Measurements from ENCODE around the gene APOBEC3C.
"Not testable (repeated sequence)": the region's sequence is repeated elsewhere in the genome, so short reads cannot be mapped to it uniquely, and the experiment has no call there.

Gene APOBEC3C

DNA sequence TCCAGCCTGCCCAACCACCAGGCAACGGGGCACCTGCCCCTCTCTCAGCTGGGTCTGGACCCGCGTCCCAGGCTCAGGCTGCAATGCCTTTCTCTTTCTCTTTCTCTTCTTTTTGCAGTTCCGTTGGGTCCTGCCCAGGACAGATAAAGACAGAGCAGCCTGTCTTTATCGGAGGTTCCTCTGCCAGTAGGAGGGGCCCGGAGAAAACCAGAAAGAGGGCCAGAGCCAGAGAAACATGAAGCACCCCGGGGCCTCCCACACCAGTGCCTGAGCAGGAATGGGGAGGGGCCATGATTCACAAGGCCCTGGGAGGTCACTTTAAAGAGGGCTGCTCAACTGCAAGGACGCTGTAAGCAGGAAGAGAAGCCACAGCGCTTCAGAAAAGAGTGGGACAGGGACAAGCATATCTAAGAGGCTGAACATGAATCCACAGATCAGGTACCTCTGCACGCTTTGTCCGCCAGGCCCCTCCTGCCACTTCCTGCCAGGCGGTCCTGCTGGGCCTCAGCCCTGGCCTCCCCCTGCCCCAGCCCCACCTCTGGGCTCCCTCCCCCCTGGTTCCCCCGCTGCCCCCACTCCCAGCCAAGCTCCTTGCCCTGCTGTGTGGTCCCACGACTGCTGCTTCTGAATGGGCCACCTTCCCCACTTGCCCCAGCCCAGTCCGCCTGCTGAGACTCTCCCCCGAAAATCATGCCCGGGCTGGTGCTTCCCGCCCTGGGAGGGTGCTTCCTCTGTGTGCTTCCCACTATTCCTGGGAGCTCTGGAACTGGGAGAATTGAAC, at the start of gene APOBEC3C:
Gene APOBEC3C, plus strand, starts transcription at position 316 of the 781 bp plus-strand sequence. Its CDS starts 106 bp downstream, at position 422.
- DNase-seq: peak; percentile 71

DNA sequence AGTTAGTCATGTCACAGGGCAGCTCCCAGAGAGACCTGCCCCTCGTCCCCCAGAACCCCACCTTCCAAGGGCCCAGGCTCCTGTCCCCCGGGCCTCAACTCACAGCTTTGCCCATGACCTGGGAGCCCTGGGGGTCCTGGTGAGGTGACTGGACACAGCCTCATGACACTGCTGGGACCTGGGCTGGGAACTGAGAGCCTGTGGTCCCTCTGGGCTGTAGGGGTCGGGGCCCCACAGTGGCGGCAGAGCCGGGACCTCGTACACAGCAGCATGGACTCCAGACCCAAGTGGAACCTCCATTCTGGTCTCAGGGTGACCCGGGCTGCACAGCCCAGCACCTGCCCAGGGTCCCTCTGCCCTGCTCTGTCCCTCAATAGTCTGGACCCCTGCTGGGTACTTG, 49.8 kb upstream of the APOBEC3C start:
- no peak for DNase-seq

DNA sequence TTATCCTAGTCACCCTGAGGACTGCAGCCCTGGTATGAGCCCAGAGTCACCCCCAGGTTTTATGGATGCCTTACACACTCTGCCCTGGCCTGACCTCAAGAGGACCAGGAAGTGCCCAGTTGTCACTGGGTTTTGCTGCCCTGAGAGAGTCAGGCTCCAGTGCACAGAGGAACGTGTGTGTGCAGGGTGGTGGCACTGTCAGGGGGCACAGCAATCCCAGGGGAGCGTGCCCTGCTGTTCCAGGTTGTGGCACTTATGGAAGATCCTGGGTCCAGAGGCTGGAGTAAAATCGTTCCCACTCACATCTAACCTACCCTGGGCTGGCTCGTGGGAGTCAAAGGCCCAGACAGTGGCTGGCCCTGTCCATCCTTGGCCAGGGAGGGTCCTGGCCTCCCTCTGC, 49.1 kb upstream of the APOBEC3C start:
- no peak for DNase-seq

DNA sequence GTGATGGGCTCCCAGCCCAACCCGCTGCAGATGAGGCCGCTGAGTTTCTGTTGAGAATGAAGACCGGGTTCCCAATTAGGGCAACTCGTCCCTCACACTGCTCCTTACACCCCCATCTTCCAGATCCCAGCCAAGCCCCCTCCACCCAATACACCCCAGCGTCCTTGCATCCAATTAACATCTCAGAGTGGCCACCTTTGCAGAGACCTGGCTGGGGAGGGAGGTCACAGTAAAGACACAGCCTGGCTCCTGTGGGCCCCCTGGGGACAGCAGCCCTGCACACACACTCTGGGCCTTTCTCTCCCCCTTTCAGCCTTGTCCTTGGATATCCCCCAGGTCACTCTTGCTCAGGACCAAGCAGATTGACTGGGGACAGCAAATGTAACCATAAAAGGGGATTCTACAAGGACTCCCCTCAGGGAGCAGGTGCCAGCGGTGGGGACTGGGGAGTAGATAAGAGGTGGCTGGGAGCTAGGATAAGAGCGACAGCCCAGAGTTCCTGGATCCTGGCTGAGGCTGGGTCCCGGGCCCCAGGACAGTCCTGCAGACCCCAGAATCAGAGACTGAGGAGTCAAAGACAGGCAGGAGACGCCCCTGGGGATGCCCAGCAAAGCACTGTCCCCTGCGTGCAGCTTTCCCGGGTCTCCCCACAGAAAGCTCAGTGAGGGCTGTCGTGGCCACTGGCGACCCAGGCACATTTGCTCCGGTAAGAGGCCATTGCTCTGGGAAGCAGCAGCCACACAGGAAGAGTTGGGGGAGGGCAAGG, 48.3 kb upstream of the APOBEC3C start:
- DNase-seq: no peak

DNA sequence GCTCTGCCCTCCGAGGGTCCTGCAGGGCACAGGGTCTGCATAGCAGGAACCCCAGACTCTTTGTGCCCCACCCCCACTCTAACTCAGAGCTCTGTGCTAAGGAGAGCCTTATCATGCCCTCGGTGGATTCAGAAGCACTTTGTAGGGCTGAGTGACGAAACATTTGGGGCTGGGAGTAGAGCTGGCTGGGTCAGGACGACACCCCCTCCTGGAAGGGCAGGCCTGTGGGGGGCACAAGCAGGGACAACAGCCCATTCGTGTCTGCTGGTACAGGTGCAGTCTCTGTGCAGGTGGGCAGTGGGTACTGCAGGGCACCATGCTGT, 47.7 kb upstream of the APOBEC3C start:
- DNase-seq: no peak

DNA sequence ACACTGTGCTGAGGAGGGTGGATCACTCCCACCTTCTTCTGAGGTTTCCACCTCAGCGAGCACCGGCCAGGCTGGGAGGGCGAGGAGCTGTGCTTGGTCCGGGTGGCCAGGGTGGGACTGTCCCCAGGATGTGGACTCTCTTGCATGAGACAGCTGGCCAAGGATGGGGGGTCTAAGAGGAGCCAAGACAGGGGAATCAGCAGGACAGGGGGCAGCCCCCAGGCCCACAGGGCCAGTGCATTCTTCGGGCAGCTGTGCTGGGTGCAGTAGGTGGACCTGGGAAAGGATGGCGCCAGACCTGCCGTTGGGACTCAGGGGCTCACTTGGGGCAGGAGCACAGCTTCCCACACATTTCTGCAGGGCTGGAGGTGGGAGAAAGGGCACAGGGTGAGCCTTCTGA, 47.1 kb upstream of the APOBEC3C start:
- DNase-seq: no peak

DNA sequence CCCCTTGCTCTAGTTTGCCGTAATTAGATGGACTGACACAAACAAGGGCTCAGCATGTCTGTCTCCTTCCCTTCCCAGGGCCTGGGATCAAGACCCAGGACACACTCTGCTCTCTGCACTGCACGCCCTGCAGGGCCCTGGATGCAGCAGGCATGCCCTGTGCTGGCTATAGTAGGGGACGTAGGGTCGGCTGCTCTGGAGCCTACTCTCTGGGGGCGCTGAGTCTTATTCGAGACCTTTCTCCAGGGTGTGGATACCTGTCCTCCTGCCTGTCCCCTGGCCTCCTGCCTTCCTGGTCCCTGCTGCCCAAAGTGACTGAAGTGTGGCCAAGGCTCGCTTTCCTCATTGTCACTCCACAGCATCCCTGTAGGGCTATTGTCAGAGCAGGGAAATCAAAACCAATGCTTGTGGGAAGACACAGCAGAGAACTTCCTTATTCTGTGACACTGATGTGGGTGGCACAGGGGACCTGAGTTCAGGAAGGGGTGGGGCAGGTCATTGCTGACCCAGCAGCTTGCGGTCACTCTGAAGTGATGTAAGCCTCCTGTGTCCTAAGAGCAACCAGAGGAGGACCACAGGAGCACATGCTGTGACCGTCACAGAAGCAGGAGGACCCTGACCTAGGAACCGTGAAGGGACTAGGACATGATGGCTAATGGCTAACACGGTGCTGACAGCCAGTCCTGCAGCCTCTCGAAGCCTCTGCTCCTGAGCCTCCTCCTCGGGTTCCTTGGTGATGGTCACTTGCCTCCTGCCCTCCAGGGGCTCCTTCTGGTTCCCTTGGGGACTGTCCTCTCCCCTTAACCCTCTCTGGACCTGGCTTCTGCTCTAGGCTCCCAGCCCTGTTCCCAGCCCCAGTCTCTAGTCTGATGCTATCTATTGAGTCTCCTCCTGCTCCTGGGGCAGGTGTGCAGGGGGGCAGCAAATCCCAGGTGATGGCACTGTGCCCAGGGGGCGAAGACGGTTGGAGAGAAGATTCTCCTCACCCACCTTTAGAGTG, 46.3 kb upstream of the APOBEC3C start:
- DNase-seq: no peak

DNA sequence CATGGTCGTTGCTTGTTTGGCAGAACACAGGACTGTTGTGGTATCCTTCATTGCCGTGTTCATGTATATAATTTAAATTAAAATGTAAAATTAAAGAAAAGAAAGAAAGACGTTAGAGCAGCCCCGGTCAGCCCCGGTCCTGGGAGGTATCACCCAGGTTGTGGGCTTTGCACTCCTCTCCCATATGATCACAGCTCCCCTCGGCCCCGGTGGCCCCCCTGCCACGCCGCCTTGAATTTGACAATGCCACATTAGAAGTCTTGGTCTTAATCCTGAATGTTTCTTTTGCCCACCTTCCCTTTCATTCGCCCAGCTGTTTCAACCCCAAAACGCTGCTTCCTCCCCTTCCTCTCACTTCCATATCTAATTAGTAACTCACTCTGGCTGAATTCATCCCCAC, 45.3 kb upstream of the APOBEC3C start:
- DNase-seq: no peak

DNA sequence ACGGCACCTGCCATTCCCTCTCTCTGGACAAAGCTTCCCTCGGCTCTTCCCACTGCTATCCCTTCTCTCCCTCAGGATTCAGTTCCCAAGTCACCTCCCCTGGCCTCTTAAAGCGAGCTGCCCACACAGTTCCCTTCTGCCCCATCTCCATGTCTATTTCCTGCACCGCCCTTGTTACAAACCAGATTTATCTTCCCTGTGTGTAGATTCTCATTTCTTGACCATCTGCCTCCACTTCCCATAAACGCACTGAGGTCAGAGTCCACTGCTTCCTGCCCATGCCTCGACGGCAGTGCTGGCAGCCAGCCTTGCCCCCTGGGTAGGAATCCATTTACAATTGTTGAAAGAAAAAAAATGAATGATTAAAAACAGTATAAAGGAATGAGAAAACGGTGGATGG, 43.5 kb upstream of the APOBEC3C start:
- DNase-seq: no peak

DNA sequence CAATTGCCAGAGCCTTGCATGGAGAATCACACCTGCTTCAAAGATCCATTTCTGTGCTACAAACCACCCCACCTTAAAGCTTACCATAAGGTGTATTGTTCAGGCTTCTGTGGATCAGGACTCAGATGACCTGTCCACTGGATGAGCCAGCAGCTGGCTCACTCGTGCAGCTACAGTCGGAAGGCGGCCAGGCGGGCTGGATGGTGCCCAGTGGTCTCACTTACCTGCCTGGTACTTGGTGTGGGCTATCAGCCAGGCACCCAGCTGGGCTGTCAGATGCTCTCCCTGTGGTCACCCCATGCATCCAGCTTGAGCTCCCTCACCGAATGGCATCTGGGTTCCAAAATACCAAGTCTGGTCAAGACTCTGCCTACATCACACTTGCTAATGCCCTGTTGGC, 42.9 kb upstream of the APOBEC3C start:
- no peak for DNase-seq

DNA sequence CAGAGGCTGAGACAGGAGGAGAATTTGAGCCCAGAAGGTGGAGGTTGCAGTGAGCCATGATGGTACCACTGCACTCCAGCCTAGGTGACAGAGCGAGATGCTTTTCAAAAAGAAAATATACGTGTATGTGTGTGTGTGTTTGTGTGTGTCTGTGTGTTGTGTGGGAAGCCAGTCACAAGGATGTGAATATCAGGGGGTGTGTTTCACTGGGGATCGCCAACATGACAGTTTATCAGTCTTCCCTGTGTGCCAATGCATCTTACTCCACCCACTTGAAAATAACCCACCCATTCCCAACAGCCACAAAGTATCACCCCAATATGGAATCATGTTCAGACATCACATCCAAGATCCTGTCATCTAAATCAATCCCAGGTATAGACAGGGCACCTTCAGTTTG, 42.3 kb upstream of the APOBEC3C start:
- DNase-seq: no peak

DNA sequence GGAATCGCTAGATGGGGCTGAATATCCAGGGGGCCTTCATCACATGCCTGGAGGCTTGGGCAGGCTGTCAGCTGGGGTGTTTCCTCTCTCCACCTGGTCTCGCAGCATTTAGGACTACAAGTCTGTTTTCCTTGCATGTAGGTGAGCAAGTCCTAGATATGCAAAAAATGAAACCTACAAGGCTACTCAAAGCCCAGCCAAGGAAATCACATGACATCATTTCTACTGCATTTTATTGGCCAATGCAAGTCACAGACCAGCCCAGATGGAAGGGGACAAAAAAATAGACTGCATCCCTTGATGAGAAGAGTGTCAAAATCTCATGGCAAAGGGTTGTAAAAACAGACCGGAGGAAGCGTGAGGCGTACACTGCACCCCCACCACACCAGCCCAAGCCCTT, 41.5 kb upstream of the APOBEC3C start:
- DNase-seq: no peak

DNA sequence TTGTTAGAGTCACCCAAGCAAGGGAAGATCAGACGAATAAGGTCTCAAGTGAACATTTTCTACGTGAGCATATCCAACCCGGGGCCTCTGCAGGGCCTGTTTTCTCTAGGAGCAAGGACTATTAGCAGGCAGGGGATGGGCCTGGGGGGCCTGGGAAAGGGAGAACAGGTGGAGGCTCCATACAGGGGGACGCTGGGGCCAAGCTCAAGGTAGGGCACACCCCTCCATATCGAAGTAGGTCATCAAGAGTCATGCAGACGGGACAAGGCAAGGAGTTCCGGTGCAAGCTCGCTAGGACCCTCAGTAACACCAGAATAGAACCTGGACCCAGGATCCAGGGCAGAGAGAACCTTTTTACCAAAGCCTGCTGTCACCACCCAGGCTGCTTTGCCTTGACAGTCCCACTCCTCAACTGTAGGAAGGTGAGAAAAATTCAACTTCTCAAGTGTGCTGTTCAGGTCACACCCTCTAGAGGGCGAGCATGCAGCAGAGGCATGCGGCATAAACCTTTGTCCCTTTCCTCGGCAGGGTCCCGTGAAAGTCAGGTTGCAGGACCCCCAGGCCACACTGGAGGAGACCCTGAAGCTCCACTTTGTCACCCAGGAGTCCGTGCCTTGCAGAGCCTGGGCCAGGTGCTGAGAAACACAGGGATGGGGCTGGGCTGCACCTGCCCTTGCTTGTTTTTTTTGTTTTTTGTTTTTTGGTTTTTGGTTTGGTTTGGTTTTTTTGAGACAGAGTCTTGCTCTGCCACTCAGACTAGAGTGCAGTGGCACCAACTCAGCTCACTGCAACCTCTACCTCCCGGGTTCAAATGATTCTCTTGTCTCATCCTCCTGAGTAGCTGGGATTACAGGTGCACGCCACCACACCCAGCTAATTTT, 40.5 kb upstream of the APOBEC3C start:
- DNase-seq: no peak

DNA sequence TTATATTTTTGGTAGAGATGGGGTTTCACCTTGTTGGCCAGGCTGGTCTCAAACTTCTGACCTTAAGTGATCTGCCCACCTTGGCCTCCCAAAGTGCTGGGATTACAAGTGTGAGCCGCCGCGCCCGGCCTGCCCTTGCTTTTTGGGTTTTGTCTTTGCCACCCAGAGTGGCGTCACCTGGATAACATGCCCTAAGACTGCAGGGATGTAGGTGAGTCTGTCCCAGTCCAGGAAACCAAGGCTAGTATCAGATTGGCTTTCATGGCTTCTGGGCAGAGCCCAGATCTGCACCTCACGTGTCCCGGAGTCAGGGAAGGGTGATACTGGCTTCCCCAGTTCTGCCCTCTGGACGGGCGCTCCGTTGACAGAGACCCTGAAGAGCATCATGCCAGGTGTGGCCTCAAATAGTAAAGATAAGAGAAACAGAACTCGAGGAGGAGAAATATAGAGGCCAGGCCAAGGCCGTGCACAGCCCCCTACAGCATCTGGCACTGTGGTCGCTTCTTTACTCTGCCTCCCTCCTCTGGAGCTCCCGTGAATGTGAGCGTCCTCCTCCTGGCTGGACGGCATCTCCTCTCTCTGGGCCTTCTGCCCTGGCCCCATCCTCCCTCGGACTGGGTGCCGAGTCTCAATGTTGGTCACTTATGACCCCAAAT, 39.8 kb upstream of the APOBEC3C start:
- no peak for DNase-seq

DNA sequence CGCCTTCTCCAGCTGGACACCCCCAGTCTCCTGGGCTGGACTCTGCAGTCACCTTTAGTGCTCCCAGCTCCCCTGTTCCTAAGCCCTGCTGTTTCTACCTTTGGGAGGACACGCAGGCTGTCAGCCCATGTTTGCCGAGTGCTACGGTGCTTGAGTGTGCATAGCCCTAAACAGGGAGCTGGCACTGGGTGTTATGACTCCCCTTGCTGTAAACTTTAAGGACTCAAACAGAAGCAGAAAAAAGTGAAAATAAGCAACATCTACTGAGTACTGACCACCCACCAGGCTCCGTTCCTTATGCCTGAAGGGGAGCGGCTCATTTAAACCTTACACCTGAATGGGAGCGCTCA, 39.3 kb upstream of the APOBEC3C start:
- no peak for DNase-seq

DNA sequence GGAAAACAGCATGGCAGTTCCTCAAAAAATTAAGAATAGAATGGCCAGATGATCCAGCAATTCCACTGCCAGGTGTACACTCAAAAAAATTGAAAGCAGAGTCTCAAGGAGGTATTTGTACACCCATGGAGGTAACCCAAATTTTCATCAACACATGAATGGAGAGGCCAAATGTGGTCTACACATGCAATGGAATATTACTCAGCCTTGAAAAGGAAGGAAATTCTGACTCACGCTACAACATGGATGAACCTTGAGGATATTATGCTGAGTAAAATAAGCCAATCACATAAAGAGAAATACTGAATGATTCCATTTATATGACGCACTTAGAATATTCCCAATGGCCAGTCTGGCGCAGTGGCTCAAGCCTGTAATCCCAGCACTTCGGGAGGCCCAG, 36.8 kb upstream of the APOBEC3C start:
- DNase-seq: not testable (repeated sequence)

DNA sequence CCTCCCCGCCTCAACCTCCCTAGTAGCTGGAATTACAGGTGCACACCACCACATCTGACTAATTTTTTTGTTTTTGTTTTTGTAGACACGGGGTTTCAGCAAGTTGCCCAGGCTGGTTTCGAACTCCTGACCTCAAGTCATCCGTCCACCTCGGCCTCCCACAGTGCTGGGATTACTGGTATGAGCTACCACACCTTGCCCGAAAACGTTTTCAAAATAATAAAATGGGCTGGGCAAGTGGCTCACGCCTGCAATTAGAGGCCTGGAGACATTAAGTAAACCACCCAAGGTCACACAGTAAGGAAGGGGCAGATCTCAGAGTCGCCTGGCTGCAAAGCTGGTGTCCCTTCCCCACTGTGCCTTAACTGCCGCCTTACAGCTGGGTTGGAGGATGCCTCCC, 33.5 kb upstream of the APOBEC3C start:
- DNase-seq: not testable (repeated sequence)

DNA sequence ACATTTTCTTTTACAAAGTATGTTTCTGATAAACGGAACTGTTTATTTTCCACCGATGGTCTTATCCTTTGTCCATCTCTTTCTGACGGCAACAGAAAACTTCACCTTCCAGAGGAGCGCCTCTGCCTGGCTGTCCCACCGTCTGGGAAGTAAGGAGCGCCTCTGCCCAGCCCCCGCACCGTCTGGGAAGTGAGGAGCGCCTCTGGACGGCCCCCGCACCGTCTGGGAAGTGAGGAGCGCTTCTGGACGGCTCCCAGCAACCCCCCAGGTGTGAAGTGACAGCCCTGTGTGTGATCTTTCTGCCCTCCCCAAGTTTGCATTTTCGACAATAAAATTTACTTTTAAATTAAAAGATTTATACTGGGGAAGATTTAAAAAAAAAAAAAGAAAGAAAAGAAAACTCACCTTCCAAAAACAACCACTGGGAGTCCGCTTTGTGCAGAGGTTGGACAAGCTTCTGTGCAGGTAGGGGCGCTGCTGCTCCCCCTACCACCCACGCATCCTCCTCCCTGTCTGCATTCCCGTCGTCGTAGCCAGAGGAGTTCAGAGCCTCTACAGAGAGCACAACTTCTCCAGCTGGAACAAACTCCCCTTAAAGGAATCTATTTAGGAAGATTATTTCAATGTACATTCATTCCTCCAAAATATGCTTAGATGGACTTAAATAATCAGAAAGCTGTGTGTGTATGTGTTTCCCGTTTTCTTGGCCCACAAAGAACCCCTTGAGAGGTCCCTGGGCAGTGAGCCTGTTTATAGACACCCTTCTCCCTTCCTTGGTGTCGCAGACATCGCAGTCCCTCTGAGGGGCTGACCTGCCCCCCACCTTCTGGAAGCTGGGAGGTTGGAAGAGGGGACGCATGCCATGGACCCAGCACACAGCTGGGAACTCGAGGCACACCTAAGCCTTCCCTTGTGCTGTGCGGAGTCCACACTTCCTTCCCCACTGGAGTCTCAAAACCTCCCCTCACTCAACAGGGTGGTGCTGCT, 32.8 kb upstream of the APOBEC3C start:
- no peak for DNase-seq

DNA sequence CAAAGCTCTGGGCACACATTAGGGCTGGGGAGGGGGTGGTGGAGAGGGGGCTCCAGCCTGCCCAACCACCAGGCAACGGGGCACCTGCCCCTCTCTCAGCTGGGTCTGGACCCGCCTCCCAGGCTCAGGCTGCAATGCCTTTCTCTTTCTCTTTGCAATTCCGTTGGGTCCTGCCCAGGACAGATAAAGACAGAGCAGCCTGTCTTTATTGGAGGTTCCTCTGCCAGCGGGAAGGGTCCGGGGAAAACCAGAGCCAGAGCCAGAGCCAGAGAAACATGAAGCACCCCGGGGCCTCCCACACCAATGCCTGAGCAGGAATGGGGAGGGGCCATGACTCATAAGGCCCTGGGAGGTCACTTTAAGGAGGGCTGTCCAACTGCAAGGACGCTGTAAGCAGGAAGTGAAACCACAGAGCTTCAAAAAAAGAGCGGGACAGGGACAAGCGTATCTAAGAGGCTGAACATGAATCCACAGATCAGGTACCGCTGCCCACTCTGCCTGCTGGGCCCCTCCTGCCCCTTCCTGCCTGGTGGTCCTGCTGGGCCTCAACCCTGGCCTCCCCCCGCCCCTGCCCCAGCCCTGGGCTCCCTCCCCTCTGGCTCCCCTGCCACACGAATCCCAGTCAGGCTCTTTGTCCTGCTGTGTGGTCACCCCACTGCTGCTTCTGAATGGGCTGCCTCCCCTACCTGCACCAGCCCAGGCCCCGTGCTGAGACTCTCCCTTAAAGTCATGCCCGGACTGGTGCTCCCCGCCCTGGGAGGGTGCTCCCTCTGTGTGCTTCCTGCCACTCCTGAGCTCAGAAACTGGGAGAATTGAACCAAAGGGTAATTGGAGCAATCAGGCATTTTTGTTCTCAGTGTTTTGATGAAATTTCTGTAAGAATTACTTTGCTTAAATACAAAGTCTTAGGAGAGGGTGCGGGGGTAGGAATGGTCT, 31.8 kb upstream of the APOBEC3C start, which contains the start of gene APOBEC3B:
Gene APOBEC3B, plus strand, starts transcription at position 356 of the 936 bp plus-strand sequence. Its CDS starts 107 bp downstream, at position 463.
- DNase-seq: peak; percentile 86
